ENCODE data around the gene MSI2. TPM values are rescaled to one million over a fixed set of nuclear protein-coding genes. Genes with fewer than 3 reads are reported as not detected.

The MSI2 gene
- total RNA-seq, 4 donors from 2014 or later = 15.9 to 22.9 (median 17.0) TPM

- WGBS, 2 donors = 85 to 86% methylated on average over 3 to 4 of the region's 4 CpGs
Observed at GRCh38 chr17:57502022-57502421, 245.7 kb downstream of the MSI2 start.

GRCh38 chr17:57502811-57503241 lies 246.5 kb downstream of the MSI2 start:
- Histone ChIP-seq H3K27ac (no peak overlapping the region), H3K9me3 (no peaks in the 10 kb centered on the region), H3K27me3 (no peaks in the 10 kb centered on the region), H3K4me3 (no peak overlapping the region), H3K36me3 (no peaks in the 10 kb centered on the region), H3K4me1 (peaks cover 0 to 6% (median 3%) of the 10 kb centered on the region in 3 donors)
- DNase-seq = no peak
- intact Hi-C loops (cut with DNase I) = no loop called here
- TF ChIP-seq POLR2A (IDR thresholded peaks at IDR 0.05) = no peak
- no peak for TF ChIP-seq CTCF (IDR thresholded peaks at IDR 0.05)
- 48 to 75% methylated on average over 2 of the region's 2 CpGs for WGBS, 2 donors

More at GRCh38 chr17:57502022-57502421, 245.7 kb downstream of the MSI2 start:
- Histone ChIP-seq H3K36me3 (no peaks in the 10 kb centered on the region), H3K27ac (no peak overlapping the region), H3K4me3 (no peak overlapping the region), H3K9me3 (no peaks in the 10 kb centered on the region), H3K4me1 (peaks cover 0 to 10% (median 0%) of the 10 kb centered on the region in 3 donors), H3K27me3 (no peaks in the 10 kb centered on the region)
- no peak for TF ChIP-seq POLR2A (IDR thresholded peaks at IDR 0.05)
- no peak for TF ChIP-seq CTCF (IDR thresholded peaks at IDR 0.05)
- intact Hi-C loops (cut with DNase I) = no loop called here
- DNase-seq = no peak

- no peaks in the 10 kb centered on the region for H3K36me3 ChIP-seq
- WGBS, 2 donors = 89 to 90% methylated on average over 6 to 8 of the region's 8 CpGs
- TF ChIP-seq POLR2A (IDR thresholded peaks at IDR 0.05) (no peak), CTCF (IDR thresholded peaks at IDR 0.05) (no peak)
- no peak overlapping the region for H3K4me3 ChIP-seq
- H3K27me3 ChIP-seq = no peaks in the 10 kb centered on the region
- H3K9me3 ChIP-seq = no peaks in the 10 kb centered on the region
- intact Hi-C loops (cut with DNase I) = no loop called here
- no peak for DNase-seq
- peaks cover 0 to 6% (median 3%) of the 10 kb centered on the region in 3 donors for H3K4me1 ChIP-seq
- H3K27ac ChIP-seq = no peak overlapping the region
Observed at GRCh38 chr17:57504208-57504607, 247.9 kb downstream of the MSI2 start.

- TF ChIP-seq POLR2A (IDR thresholded peaks at IDR 0.05) (no peak), CTCF (IDR thresholded peaks at IDR 0.05) (no peak)
- Histone ChIP-seq H3K27ac (peak overlapping the region in 1 of 4 donors; percentile 21), H3K4me3 (no peak overlapping the region)
Observed at GRCh38 chr17:57505841-57506773, 249.8 kb downstream of the MSI2 start.

GRCh38 chr17:57506774-57507127 lies 250.4 kb downstream of the MSI2 start:
- Histone ChIP-seq H3K4me3 (no peak overlapping the region), H3K36me3 (no peaks in the 10 kb centered on the region), H3K9me3 (no peaks in the 10 kb centered on the region), H3K27me3 (no peaks in the 10 kb centered on the region), H3K27ac (peak overlapping the region in 1 of 4 donors; percentile 21), H3K4me1 (peaks cover 0 to 6% (median 3%) of the 10 kb centered on the region in 3 donors)
- TF ChIP-seq CTCF (IDR thresholded peaks at IDR 0.05) = no peak
- TF ChIP-seq POLR2A (IDR thresholded peaks at IDR 0.05) = no peak
- WGBS, 2 donors = 70% methylated on average over 1 of the region's 1 CpG; no CpG with 5 or more reads in 1 of the 2 donors
- DNase-seq = no peak
- intact Hi-C loops (cut with DNase I) = no loop called here

More at GRCh38 chr17:57505841-57506773, 249.8 kb downstream of the MSI2 start:
- Histone ChIP-seq H3K36me3 (no peaks in the 10 kb centered on the region), H3K9me3 (no peaks in the 10 kb centered on the region), H3K4me1 (peaks cover 0 to 6% (median 3%) of the 10 kb centered on the region in 3 donors), H3K27me3 (no peaks in the 10 kb centered on the region)
- no peak for DNase-seq
- 74 to 81% methylated on average over 21 of the region's 21 CpGs for WGBS, 2 donors
- intact Hi-C loops (cut with DNase I) = no loop called here
